Measurements from ENCODE around the gene GRIK1. TPM values are rescaled to one million over a fixed set of nuclear protein-coding genes. Genes with fewer than 3 reads are reported as not detected.

Gene GRIK1
- total RNA-seq, 1 experiment from 2014 or later: not detected

DNA sequence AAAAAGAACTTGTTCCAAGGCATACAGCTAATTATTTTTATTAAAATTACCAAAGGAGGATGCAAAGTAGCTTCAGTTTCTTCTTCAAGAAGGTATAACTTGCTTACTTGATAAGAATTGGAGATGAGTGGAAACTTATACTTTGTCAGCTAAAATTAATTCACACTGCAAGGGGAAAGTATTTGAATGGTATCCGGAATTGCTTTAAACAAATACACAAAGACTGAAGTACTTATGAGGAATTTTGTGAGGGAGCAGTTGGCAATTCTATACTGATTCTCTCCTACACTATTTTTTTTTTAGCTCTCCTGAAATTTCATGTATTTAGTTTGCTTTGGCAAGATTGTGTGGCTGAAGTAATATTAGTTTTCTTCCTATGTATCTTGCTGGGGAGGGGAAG lies 39.2 kb upstream of the GRIK1 start:
- H3K27me3 Mint-ChIP-seq (ENCODE audit: insufficient read depth, unreplicated experiment): no peaks in the 10 kb centered on the region
- no peak for DNase-seq
- POLR2A ChIA-PET: no interaction called here
- no peaks in the 10 kb centered on the region for H3K27me3 ChIP-seq (replicated peaks; ENCODE audit: control insufficient read depth, insufficient read depth, low read length)
- H3K9me3 Mint-ChIP-seq (ENCODE audit: unreplicated experiment): no peaks in the 10 kb centered on the region
- no peaks in the 10 kb centered on the region for H3K9me3 ChIP-seq
- no peaks in the 10 kb centered on the region for H3K4me1 Mint-ChIP-seq (ENCODE audit: low read depth, unreplicated experiment)
- H3K4me3 Mint-ChIP-seq (ENCODE audit: unreplicated experiment): no peak overlapping the region
- intact Hi-C loops (cut with micrococcal nuclease; ENCODE audit: unreplicated experiment): no loop called here
- no peak overlapping the region for H3K27ac Mint-ChIP-seq (ENCODE audit: unreplicated experiment)
- BruUV-seq (replicated peaks): no TSS peak
- CTCF ChIA-PET: no interaction called here
- H3K36me3 Mint-ChIP-seq (ENCODE audit: insufficient read depth, unreplicated experiment): no peaks in the 10 kb centered on the region
- H3K36me3 ChIP-seq (ENCODE audit: control insufficient read depth, insufficient read depth, low read length): no peaks in the 10 kb centered on the region
- no peaks in the 10 kb centered on the region for H3K4me1 ChIP-seq
- TF ChIP-seq, protein P1, sequence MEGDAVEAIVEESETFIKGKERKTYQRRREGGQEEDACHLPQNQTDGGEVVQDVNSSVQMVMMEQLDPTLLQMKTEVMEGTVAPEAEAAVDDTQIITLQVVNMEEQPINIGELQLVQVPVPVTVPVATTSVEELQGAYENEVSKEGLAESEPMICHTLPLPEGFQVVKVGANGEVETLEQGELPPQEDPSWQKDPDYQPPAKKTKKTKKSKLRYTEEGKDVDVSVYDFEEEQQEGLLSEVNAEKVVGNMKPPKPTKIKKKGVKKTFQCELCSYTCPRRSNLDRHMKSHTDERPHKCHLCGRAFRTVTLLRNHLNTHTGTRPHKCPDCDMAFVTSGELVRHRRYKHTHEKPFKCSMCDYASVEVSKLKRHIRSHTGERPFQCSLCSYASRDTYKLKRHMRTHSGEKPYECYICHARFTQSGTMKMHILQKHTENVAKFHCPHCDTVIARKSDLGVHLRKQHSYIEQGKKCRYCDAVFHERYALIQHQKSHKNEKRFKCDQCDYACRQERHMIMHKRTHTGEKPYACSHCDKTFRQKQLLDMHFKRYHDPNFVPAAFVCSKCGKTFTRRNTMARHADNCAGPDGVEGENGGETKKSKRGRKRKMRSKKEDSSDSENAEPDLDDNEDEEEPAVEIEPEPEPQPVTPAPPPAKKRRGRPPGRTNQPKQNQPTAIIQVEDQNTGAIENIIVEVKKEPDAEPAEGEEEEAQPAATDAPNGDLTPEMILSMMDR (IDR thresholded peaks at IDR 0.05; ENCODE audit: insufficient read depth in 1 of 2, low read depth in 1 of 2, low read length in 1 of 2, severe bottlenecking in 1 of 2, unreplicated experiment in 1 of 2): no peak
- no peak overlapping the region for H3K4me3 ChIP-seq (ENCODE audit: low read depth, low read length)

DNA sequence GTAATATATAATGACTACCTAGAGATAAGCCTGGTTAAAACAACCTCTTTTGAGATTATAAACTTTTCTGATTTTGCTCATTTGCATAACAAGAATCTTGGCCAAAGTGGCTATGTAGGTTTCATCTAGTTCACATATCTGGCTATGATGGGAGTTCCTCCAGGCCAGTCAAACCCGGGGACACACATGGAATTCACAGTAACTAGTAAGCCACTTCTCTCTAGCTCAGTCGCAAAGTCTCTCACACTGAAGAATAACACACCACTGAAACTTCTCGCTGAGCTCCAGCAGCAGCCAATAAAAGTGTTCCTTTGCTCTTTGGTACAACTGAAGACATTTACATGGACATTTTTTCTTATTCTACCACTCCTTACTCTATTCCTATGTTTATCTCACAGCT lies 36.0 kb upstream of the GRIK1 start:
- intact Hi-C loops (cut with micrococcal nuclease; ENCODE audit: unreplicated experiment): no loop called here
- no peaks in the 10 kb centered on the region for H3K9me3 ChIP-seq

DNA sequence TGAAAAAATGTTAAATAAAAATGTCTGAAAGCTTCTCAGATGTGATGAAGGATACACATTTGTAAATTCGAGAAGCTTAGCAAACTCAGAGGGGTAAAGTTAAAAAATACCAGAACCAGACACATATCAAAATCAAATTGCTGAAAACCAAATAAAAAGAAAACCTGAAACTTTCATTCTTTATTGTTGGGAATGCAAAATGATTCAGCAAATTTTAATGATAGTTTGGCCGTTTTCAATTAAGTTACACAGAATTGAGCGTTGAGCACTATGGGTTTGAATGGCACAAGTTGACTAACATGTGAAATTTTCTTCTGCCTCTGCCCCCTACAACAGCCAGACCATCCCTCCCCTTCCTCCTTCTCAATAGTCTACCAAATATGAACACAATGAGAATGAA lies 33.5 kb upstream of the GRIK1 start:
- POLR2A ChIA-PET: no interaction called here
- intact Hi-C loops (cut with micrococcal nuclease; ENCODE audit: unreplicated experiment): no loop called here
- H3K27ac Mint-ChIP-seq (ENCODE audit: unreplicated experiment): no peak overlapping the region

More for the DNA sequence above, 36.0 kb upstream of the GRIK1 start:
- H3K27me3 ChIP-seq (replicated peaks; ENCODE audit: control insufficient read depth, insufficient read depth, low read length): no peaks in the 10 kb centered on the region
- TF ChIP-seq, protein P1 (IDR thresholded peaks at IDR 0.05; ENCODE audit: insufficient read depth in 1 of 2, low read depth in 1 of 2, low read length in 1 of 2, severe bottlenecking in 1 of 2, unreplicated experiment in 1 of 2): no peak
- no peak overlapping the region for H3K4me3 ChIP-seq (ENCODE audit: low read depth, low read length)
- H3K9me3 Mint-ChIP-seq (ENCODE audit: unreplicated experiment): no peaks in the 10 kb centered on the region
- CTCF ChIA-PET: no interaction called here
- POLR2A ChIA-PET: no interaction called here
- no peak overlapping the region for H3K27ac Mint-ChIP-seq (ENCODE audit: unreplicated experiment)
- H3K36me3 ChIP-seq (ENCODE audit: control insufficient read depth, insufficient read depth, low read length): no peaks in the 10 kb centered on the region
- BruUV-seq (replicated peaks): no TSS peak
- no peaks in the 10 kb centered on the region for H3K36me3 Mint-ChIP-seq (ENCODE audit: insufficient read depth, unreplicated experiment)
- no peak overlapping the region for H3K4me3 Mint-ChIP-seq (ENCODE audit: unreplicated experiment)
- DNase-seq: no peak
- H3K4me1 ChIP-seq: no peaks in the 10 kb centered on the region
- H3K27me3 Mint-ChIP-seq (ENCODE audit: insufficient read depth, unreplicated experiment): no peaks in the 10 kb centered on the region
- H3K4me1 Mint-ChIP-seq (ENCODE audit: low read depth, unreplicated experiment): no peaks in the 10 kb centered on the region

More for the DNA sequence above, 33.5 kb upstream of the GRIK1 start:
- no peaks in the 10 kb centered on the region for H3K36me3 Mint-ChIP-seq (ENCODE audit: insufficient read depth, unreplicated experiment)
- H3K27me3 Mint-ChIP-seq (ENCODE audit: insufficient read depth, unreplicated experiment): no peaks in the 10 kb centered on the region
- Histone ChIP-seq H3K4me1 (no peaks in the 10 kb centered on the region), H3K27me3 (replicated peaks; ENCODE audit: control insufficient read depth, insufficient read depth, low read length) (no peaks in the 10 kb centered on the region), H3K4me3 (ENCODE audit: low read depth, low read length) (no peak overlapping the region), H3K36me3 (ENCODE audit: control insufficient read depth, insufficient read depth, low read length) (no peaks in the 10 kb centered on the region), H3K9me3 (no peaks in the 10 kb centered on the region)
- H3K4me3 Mint-ChIP-seq (ENCODE audit: unreplicated experiment): no peak overlapping the region
- H3K9me3 Mint-ChIP-seq (ENCODE audit: unreplicated experiment): no peaks in the 10 kb centered on the region
- H3K4me1 Mint-ChIP-seq (ENCODE audit: low read depth, unreplicated experiment): no peaks in the 10 kb centered on the region
- CTCF ChIA-PET: no interaction called here
- DNase-seq: no peak
- BruUV-seq (replicated peaks): no TSS peak
- TF ChIP-seq, protein P1 (IDR thresholded peaks at IDR 0.05; ENCODE audit: insufficient read depth in 1 of 2, low read depth in 1 of 2, low read length in 1 of 2, severe bottlenecking in 1 of 2, unreplicated experiment in 1 of 2): no peak

Data from Caco-2 (cell line).